NCI-H2227 (cell line): ENCODE measurements around the gene NTN1.

Experiments
- DNase-seq: peaks from one replicate; lab custom pipeline; 2025; ENCODE audit not compliant: unreplicated experiment; lab: John Stamatoyannopoulos, UW

NTN1 gene

GRCh38 chr17:9229160-9229825 is 208.0 kb downstream of the NTN1 start:
- DNase-seq, result no peak

GRCh38 chr17:9229826-9230201 is 208.5 kb downstream of the NTN1 start:
- DNase-seq, result no peak

DNA sequence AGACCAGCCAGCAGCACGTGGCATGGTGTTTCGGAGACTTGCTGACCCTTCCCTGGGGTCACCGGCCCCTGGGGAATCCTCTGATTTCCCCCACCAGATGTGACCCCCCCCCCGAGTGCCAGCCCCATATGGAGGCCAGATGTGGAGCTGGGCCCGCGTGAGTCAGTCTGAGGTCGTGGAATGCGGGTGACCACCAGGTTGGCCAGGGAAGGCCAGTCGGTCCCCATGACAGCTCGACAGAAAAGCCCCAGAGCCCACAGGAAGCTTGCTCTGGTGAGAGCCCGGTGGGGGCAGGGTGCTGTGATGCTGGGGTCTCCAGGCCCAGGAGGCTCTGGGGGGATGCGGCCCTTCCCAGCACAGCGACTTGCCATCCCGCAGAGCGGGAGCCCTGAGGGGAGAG is 209.0 kb downstream of the NTN1 start:
- DNase-seq, result no peak

DNA sequence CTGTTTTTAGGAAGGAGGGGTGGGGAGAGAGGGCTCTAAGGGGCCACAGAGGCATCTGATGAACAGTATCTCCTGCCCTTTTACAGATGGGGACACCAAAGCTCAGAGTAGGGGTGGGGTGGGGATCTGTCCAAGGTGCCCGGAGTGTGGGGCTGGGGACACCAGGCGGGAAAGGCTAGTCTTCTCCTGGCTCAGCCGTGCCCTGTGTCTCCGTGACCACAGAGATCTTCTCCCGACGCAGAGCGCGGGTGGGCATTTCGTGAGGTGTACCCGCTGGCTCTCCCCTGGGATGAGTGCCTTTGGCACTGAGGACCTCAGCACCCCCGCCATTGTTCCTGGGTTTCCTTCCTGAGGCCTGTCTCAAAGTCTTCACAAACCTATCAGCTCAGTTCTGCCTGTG is 209.6 kb downstream of the NTN1 start:
- DNase-seq, result no peak

- DNase-seq, result no peak
Observed at GRCh38 chr17:9231449-9232154, 210.3 kb downstream of the NTN1 start.

DNA sequence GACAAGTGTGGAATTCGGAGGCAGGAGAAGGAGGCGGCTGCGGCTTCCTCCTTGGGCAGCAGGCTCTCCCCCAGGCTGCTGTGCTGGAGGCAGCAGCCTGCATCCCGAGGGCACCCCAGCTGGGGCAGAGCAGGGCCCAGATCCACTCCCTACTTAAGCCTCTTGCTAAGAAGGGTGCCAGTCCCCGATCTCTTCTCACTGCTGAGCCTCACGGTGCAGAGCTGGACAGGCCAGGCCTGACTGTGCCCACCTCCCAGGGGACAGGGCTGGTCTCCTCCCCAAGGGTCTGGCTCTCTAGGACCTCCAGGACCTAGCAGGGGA is 210.8 kb downstream of the NTN1 start:
- DNase-seq, result no peak

GRCh38 chr17:9232591-9233270 is 211.4 kb downstream of the NTN1 start:
- no peak for DNase-seq

DNA sequence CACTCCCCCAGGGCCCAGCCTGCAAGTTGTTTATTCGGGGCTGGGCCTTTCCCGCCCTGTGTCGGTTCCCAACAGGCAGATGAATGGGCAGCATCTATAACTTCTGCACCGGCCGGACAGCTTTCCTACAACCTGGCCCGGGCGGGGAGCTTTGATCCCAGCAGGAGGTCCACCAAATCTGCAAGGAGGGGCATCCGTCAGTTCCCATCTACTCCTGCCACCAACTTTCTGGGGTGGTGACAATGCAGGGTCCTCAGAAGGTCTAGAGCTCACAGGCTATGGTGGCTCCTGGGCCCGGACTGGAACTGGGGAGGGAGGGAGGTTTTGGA is 211.9 kb downstream of the NTN1 start:
- DNase-seq, result no peak

GRCh38 chr17:9233761-9234160 is 212.5 kb downstream of the NTN1 start:
- DNase-seq, result no peak

DNA sequence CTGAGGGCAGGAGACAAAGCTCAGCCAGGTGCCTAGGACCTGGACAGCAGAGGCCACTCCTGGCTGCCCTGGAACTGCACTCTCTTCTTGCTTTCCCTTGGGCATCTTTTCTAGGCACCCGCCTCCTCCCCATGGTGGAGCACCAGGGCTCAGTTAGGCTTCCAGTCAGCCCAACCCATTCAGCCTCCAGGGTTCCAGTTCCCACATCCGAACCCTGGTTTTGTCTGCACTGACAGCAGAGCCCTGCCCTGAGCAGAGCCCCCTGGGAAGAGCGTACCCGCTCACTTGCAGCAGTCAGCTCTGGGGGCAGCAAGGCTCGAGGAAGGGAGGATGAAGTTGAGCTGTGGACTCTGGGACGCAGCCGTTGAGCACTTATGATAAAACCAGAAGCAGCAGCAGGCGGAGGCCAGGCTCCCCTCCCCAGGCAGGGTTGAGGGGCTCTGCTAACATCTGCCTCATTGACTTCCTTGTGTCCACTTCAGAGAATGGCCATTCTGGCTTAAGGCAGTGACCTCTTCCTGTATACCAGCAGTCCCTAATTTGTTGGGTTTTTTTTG is 213.2 kb downstream of the NTN1 start:
- DNase-seq, result no peak

GRCh38 chr17:9235346-9235745 is 214.0 kb downstream of the NTN1 start:
- no peak for DNase-seq

DNA sequence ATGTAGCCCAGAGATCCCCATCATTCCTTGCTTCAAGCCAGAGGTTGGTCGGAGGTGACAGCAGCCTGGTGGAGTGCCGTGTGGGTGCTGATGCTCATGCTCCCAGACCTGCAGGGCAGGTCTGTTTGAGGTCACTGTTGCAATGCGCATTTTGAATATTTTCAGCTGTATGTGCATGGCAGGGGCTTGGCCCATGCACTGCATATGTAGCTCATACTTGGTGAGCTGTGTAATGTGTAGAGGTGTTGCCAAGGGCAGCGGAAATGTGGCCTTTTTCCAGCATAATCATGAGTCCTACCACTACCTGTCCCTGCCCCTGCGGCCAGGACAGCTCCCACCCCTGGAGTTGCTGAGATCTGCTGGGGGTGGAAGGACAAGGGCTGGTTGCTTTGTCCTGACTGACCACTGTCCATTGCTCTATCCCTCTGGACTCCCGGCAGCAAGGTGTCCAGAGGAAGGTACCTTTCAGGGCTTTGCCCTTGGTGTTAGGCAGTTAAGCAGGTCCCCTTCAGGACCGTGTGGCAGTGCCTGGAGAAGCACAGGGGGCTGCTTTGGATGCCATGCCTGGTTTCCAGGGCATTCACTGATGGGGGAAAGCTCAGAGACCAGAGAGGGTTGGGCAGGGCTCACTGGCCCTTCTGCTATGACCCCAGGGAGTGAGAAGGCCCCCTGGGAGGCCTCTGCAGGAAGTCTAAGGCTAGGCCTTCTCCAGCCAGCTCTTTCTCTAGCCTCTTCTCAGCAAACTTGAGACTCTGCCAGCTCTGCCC is 215.2 kb downstream of the NTN1 start:
- no peak for DNase-seq

GRCh38 chr17:9237053-9237410 is 215.7 kb downstream of the NTN1 start:
- no peak for DNase-seq

DNA sequence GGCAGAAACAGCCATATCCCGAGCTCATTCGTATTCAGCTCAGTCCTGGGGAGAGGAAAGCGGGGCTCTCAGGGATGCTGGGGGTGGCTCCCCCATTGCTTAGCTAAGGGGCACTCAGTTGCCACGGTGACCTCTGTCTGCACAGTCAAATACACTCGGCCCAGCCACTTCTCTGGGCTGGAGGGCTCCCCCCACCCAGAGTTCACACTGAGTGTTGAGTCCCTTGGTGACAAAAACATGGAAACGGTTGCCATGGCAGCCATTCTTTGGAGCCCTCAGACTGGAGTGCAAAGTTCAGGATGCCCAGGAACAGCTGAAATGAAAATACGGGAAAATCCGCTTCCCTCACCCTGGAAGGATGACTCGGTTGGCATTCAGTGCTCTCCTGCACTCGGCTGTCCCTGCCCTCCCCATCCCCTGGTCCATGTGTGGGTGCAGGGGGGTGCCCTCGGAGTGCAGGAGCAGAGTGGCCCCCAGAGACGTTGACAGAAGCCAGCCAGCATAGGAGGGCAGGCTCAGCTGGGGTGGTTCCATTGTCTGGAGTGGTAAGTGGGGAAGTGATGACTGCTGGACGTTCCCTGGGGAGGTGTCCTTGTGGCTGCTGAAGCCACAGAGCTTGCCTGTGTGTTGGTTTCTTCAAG is 216.5 kb downstream of the NTN1 start:
- peak; percentile 18 for DNase-seq

- no peak for DNase-seq
Observed at GRCh38 chr17:9238340-9239245, 217.3 kb downstream of the NTN1 start.

DNA sequence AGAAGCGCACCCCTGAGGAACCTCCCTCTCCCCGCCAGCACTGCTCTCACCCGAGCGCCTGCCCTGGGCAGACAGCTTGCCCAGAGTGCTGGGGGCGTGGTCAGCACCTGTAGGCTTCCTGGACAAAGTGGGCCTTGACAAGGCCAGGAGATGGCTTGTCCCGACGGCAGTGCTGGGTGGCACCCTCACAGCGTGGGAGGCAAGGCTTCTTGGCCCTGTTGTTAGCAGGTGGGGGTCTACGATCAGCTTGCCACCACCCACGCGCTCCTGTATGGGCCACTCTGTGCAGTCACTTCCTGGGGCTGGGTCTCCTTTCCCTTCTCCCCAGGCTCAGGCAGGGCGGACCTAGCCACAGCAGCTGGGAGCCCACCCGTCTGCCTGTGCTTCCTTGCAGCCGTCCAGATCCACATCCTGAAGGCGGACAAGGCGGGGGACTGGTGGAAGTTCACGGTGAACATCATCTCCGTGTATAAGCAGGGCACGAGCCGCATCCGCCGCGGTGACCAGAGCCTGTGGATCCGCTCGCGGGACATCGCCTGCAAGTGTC is 218.0 kb downstream of the NTN1 start:
- DNase-seq, result no peak

DNA sequence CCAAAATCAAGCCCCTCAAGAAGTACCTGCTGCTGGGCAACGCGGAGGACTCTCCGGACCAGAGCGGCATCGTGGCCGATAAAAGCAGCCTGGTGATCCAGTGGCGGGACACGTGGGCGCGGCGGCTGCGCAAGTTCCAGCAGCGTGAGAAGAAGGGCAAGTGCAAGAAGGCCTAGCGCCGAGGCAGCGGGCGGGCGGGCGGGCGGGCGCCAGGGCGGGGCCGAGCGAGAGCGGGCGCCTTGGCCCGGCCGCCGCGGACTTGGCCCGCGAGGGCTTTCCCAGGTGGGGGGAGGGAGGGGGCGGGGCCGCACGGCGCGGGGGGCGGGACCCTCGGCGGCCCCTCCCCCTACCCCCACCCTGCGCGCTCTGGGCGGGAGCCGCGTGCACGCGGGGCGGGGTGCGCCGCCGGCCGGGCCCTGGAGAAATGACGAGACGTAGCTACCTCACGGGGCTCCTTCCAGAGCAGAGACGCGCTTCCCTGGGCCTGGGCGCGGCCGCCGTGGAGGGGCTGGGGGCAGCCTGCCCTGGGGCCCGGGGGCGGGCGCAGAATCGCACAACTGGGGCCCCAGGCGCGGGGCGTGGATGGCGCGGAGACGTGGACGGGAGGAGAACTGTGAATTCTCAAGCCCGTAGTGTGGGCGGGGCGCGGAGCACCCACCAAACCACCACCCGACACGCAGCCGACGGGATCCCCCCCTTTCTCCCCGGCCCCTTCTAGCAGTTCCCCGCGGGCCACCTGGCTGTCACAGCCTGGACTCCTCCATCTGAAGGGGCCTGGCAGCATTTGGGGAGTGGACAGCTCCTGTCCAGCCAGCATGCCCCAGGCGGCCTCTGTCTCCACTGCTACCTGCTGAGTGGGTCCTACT is 218.7 kb downstream of the NTN1 start:
- DNase-seq, result peak; percentile 68

DNA sequence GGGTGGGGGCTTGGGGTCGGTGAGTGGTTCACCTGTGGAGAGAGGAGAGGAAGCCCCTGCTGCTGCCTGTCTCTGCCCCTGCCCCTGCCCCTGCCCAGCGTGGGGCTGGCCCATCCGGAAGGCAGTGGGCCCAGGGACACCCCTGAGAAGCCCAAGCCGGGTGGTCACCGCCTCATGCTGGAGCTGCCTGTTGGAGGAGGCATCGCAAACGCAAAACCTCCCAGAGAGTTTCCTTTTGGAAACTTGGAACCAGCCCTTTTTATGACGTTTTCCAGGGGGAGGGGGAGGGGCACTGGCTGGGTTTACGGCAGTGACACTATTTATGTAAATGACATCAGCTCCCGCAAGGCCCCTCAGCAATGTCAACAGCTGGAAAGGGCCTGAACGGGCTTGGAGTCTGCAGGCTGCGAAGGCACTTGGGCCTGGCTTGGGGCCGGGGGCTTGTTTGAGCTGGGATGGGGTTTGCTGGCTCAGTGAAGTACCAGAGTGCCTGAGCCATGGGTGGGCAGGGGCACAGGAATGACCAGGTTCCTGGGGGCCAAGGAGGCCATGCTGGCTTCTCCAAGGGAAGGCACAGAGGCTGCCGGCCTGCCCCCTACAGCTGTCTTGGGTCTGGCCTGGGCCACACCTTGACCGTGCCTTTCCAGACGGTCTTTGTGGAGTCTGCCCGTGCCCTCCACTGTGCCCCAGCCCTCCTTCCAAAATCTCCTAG is 219.5 kb downstream of the NTN1 start:
- DNase-seq, result peak; percentile 34
